NCI-H69 (cell line): ENCODE data around the gene NRP2.

ENCODE experiments used
- DNase-seq: peaks from one replicate; lab custom pipeline; 2025; lab: John Stamatoyannopoulos, UW

NRP2 gene

DNA sequence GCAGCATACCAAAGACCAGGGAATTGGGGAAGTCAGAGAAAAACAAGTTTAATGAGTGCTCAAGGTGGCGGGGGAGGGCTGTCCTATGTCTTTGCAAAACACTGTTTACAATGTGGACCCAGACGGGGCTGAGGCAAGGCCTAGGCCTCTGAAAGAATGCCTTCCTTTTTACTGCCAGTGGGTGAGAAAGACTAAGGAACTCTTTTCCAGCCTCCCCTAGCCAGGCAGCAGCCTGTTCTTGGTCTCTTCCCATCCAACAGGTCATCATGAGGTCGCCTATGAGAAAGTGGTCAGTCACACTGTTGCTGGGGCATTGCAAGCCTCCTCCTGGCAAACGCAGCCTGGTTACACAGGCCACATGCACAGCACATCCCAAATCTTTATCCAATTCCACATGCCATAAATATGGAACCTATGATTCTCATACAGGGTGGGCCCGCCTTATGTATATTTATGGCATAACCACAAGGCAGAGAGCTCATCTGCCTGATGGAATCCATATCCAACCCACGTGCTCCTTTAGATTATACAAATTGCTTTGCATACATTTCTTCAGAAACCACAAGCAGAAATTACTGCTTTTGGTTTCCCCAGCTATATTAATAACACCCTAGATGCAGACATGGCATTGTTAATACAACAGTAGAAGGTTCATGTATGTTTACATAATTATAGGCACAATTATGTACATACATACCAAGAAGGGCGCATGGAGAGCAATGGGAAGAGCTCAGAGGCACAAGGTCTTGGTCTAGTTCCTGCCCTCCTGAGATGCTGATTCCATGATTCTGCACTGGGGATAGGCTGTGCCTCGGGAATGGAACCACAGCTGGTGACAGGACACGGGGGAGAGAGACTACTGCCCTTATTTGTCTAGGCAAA lies 48.6 kb downstream of the NRP2 start:
- no peak for DNase-seq

- no peak for DNase-seq
These were observed 49.3 kb downstream of the NRP2 start for GRCh38 chr2:205731583-205731981.

GRCh38 chr2:205732314-205732713 lies 50.0 kb downstream of the NRP2 start:
- no peak for DNase-seq

- no peak for DNase-seq
These were observed 50.8 kb downstream of the NRP2 start for GRCh38 chr2:205733082-205733481.

DNA sequence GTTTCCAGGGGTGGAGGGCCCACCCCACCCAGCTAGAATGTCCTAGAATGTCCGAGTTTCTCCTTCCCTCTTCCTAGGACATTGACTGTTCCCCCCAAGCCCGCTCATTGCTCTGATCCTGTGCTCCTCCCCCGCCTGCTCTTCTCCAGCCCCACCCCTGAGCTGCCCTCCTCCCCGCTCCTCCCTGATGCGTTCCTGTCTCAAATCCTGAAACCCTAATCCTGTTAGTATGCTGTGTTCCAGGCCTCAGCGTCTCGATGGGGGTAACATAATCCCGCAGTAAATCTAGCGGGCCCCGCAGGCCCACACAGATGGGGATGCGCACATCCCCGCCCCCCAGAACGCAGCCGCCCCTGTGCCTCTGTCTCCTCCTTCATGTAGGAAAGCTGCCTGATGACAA lies 51.3 kb downstream of the NRP2 start:
- no peak for DNase-seq

GRCh38 chr2:205734436-205735037 lies 52.2 kb downstream of the NRP2 start:
- no peak for DNase-seq

GRCh38 chr2:205738117-205738968 lies 56.0 kb downstream of the NRP2 start:
- DNase-seq = no peak

GRCh38 chr2:205739620-205740019 lies 57.3 kb downstream of the NRP2 start:
- no peak for DNase-seq

DNA sequence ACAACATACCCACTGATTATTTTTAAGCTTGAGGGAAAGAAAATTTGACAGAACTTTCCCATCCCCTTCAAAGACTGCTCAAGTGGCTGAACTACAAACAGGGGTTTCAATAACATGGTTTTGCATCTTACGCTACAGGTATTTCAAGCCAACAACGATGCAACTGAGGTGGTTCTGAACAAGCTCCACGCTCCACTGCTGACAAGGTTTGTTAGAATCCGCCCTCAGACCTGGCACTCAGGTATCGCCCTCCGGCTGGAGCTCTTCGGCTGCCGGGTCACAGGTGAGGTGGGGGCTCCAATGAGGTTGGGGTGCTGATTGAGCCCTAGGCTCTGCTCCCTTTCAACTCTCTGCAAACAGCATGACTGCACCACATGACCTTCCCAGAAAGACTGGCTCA lies 58.1 kb downstream of the NRP2 start:
- no peak for DNase-seq

DNA sequence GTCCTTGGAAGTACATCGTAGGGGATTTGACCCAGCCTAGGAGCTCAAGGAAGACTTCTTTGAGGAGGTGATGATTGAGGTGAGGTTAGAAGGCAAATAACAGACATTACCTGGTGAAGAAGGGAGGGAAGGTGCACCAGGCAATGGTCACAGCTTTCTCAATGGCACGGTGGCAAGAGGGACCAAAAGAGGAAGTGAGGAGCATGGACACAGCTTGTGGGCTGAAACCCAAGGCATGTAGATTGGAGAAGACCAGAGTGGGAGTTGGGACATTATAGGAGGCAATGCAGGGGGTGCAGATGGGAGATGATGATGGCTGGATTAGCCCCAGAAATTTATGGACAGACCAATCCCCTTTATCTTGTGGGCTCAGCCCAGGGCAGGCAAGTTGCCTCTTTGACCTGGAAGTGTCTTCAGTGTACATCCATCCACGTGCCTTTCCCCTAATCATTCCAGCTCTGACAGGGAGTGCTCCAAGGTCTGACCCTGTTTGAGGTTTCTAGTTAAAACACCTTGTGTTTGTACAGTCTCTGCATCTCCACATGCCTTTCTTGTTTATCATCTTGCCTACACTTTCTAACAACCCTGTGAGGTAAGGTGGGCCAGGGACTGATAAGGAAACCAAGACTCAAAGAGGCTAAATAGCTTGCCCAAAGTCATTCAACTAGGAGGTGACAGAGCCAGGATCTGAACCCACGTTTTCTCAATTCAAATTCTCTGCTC lies 59.1 kb downstream of the NRP2 start:
- no peak for DNase-seq

GRCh38 chr2:205743137-205743536 lies 60.8 kb downstream of the NRP2 start:
- no peak for DNase-seq

DNA sequence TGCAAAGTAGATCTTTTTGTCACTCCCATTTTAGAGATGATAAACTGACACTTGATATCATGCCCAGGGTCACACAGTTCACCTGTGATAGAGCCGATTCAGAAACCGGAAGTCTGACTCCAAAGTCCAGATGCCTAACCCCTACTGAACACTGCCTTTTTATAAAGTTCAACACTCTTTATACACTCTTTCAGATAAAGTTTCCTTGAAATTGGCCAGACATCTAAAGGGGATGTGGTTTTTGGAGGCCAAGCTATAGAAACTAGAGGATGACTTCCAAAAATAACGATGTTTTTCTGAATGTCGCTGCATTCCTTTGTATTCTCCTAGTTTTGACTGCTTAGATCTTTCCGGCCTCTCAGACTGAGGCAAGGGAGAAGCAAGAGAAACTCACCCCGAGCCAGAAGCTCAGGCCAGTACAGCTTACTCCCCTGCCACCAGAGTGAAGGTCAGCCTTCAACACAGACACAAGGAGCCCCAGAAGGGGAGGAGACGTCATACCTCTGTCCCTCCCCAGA lies 61.8 kb downstream of the NRP2 start:
- no peak for DNase-seq

DNA sequence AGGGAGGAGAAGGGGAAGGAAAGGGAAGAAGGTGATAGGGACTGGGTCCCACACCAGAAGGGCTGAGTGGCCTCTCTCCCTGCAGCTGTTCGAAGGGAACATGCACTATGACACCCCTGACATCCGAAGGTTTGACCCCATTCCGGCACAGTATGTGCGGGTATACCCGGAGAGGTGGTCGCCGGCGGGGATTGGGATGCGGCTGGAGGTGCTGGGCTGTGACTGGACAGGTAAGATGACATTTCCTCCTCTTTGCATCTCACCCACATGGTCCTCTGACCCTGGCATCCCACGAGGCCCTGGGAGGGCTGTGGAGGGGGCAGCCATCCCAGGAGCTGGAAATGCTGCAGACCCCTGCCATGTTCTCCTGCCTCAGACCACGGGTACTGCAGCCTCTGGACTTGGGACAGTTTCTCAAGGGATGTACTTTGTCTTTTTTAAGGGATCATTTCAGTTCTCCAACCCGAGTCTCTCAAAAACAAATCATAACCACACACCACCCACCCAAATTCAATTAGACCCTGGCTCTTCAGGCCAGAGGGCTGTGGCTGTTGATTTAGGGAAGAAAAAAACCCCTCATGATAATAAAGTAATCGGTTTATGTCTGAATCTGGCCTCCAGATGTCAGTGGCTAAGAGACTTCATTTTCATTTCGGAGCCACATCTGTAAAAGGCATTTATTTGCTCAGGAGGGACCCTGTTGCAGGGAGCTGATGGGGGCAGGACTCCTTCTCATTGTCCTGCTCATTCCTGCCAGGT lies 63.5 kb downstream of the NRP2 start:
- DNase-seq = no peak

DNA sequence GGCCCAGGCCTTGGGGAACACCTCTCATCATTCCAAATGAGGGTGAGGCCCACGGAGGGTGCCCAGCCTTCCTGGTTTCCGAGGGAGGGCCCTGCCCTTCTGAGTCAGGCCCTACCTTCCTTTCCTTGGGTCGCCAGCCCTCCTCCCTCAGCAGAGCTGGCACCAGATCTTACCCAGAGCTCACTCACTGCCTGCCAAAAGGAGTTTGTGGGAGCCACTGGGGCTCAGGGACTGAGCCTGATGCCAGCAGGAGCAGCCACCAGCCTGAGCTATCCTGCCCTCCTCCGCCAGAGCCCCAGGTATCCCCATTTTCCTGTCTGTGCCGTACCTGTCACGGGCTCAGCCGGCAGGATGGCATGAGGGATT lies 64.1 kb downstream of the NRP2 start:
- no peak for DNase-seq

- peak; percentile 81 for DNase-seq
These were observed 65.6 kb downstream of the NRP2 start for GRCh38 chr2:205747829-205748386.

GRCh38 chr2:205748639-205749038 lies 66.3 kb downstream of the NRP2 start:
- peak; percentile 83 for DNase-seq

- no peak for DNase-seq
These were observed 66.8 kb downstream of the NRP2 start for GRCh38 chr2:205749078-205749477.

- no peak for DNase-seq
These were observed 68.5 kb downstream of the NRP2 start for GRCh38 chr2:205750797-205751196.

DNA sequence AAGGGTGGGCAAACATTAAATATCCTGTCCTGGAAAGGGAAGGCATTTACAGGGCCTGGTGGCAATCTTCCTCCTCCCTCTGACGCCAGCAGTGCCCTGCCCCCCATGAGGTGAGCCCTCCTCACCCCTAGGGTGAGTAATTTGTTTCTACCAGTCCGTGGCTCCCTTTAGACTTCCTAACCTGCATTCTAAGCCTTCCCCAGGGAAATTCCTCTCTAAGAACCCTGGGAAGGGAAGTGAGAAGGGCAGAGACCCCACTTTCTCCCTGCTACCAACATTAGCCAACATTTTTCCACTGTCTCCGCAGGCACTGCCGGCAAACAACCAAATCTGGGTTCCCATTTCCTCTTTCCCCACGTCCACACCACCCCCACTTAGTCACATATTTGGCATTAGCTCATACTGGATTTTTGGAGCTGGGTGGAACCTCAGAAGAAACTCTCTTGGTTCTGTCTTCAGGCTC lies 69.3 kb downstream of the NRP2 start:
- no peak for DNase-seq

GRCh38 chr2:205752296-205752820 lies 70.1 kb downstream of the NRP2 start:
- no peak for DNase-seq
